DND-41 (cell line): Measurements from ENCODE around the gene ANKRD11.

Experiments
- ATAC-seq: fragments of 200-7000 bp; cut with Tn5 transposase; 3 replicates; pipeline ENCODE4 v1.9.1; 2021; ENCODE audit warnings: low read depth; ENCODE audit not compliant: insufficient read depth
- DNase-seq: peaks from one replicate; pipeline ENCODE4 v3.0.0-alpha.2; 2020
- H2AFZ ChIP-seq: 2 replicates; pipeline ENCODE4 v1.6.0; 2012; ENCODE audit warnings: low read depth, low read length
- H3K27ac ChIP-seq: 2 replicates; pipeline ENCODE4 v1.5.1; 2012; ENCODE audit warnings: low read length, inconsistent platforms
- H3K27me3 ChIP-seq: fragments of 200-600 bp; sonication (generic); 2 replicates; pipeline ENCODE4 v1.6.0; 2012; ENCODE audit warnings: low read length, mild to moderate bottlenecking, inconsistent platforms; ENCODE audit not compliant: insufficient read depth, poor library complexity
- H3K36me3 ChIP-seq: 2 replicates; pipeline ENCODE4 v1.5.1; 2012; ENCODE audit warnings: low read length, inconsistent platforms; ENCODE audit not compliant: insufficient read depth
- H3K4me1 ChIP-seq: 2 replicates; pipeline ENCODE4 v1.5.1; 2012; ENCODE audit warnings: mild to moderate bottlenecking, low read length; ENCODE audit not compliant: insufficient read depth
- H3K4me2 ChIP-seq: 2 replicates; pipeline ENCODE4 v1.6.0; 2012; ENCODE audit warnings: mild to moderate bottlenecking, moderate library complexity, low read length, inconsistent platforms; ENCODE audit not compliant: insufficient read depth
- H3K4me3 ChIP-seq, 2 experiments: fragments of 200-600 bp in 1 of 2; shearing (Covaris generic) in 1 of 2; 2 replicates each; pipeline ENCODE4 v1.5.1; 2012 to 2016; ENCODE audit warnings: inconsistent platforms in 2 of 2, low read length in 2 of 2, mild to moderate bottlenecking in 2 of 2, low read depth in 1 of 2, moderate library complexity in 1 of 2
- H3K79me2 ChIP-seq: 2 replicates; pipeline ENCODE4 v1.6.0; 2012; ENCODE audit warnings: low read length, inconsistent platforms; ENCODE audit not compliant: insufficient read depth
- H3K9ac ChIP-seq: 2 replicates; pipeline ENCODE4 v1.6.0; 2012; ENCODE audit warnings: low read depth, mild to moderate bottlenecking, inconsistent platforms, low read length, moderate library complexity
- H3K9me3 ChIP-seq: 2 replicates; pipeline ENCODE4 v1.5.1; 2012; ENCODE audit warnings: low read length, moderate library complexity, mild to moderate bottlenecking, inconsistent platforms; ENCODE audit not compliant: insufficient read depth, severe bottlenecking
- H4K20me1 ChIP-seq: 2 replicates; pipeline ENCODE4 v1.6.0; 2012; ENCODE audit warnings: low read length; ENCODE audit not compliant: insufficient read depth
- EZH2 ChIP-seq: IDR thresholded peaks from 3 replicates; pipeline ENCODE4 v1.6.1; 2012; ENCODE audit warnings: borderline replicate concordance, low read depth, mild to moderate bottlenecking, moderate library complexity, low read length, inconsistent platforms; ENCODE audit not compliant: severe bottlenecking
- TF ChIP-seq, protein P1 (sequence below): IDR thresholded peaks from 2 replicates; pipeline ENCODE4 v1.5.1; 2012; ENCODE audit warnings: borderline replicate concordance, low read length, moderate library complexity, mild to moderate bottlenecking; ENCODE audit not compliant: poor library complexity, severe bottlenecking; ENCODE audit errors: extremely low read depth

ANKRD11 gene

GRCh38 chr16:89233678-89234490 is 256.5 kb downstream of the ANKRD11 start:
- no peak overlapping the region for H2AFZ ChIP-seq
- no peak overlapping the region for H3K4me3 ChIP-seq
- H3K9me3 ChIP-seq, result no peaks in the 10 kb centered on the region
- no peak for ATAC-seq
- no peak for DNase-seq
- no peaks in the 10 kb centered on the region for H3K4me1 ChIP-seq
- no peak overlapping the region for H3K4me2 ChIP-seq
- H3K79me2 ChIP-seq, result 0 out of 2 replicates have a peak, but pooled peaks cover 3% of the 10 kb centered on the region
- no peaks in the 10 kb centered on the region for H3K27me3 ChIP-seq
- no peaks in the 10 kb centered on the region for H4K20me1 ChIP-seq
- TF ChIP-seq, protein P1, sequence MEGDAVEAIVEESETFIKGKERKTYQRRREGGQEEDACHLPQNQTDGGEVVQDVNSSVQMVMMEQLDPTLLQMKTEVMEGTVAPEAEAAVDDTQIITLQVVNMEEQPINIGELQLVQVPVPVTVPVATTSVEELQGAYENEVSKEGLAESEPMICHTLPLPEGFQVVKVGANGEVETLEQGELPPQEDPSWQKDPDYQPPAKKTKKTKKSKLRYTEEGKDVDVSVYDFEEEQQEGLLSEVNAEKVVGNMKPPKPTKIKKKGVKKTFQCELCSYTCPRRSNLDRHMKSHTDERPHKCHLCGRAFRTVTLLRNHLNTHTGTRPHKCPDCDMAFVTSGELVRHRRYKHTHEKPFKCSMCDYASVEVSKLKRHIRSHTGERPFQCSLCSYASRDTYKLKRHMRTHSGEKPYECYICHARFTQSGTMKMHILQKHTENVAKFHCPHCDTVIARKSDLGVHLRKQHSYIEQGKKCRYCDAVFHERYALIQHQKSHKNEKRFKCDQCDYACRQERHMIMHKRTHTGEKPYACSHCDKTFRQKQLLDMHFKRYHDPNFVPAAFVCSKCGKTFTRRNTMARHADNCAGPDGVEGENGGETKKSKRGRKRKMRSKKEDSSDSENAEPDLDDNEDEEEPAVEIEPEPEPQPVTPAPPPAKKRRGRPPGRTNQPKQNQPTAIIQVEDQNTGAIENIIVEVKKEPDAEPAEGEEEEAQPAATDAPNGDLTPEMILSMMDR, result no peak
- TF ChIP-seq EZH2, result no peak
- H3K27ac ChIP-seq, result no peak overlapping the region
- peaks cover 41% of the 10 kb centered on the region for H3K36me3 ChIP-seq
- no peak overlapping the region for H3K9ac ChIP-seq

- H3K4me2 ChIP-seq, result no peak overlapping the region
- no peak for DNase-seq
Observed at GRCh38 chr16:89232107-89232506, 258.3 kb downstream of the ANKRD11 start.

GRCh38 chr16:89230255-89230654 is 260.1 kb downstream of the ANKRD11 start:
- H3K4me1 ChIP-seq, result no peaks in the 10 kb centered on the region
- no peak overlapping the region for H3K4me3 ChIP-seq
- H3K36me3 ChIP-seq, result peaks cover 66% of the 10 kb centered on the region
- no peak overlapping the region for H3K4me2 ChIP-seq
- no peak overlapping the region for H3K27ac ChIP-seq
- no peaks in the 10 kb centered on the region for H4K20me1 ChIP-seq
- ATAC-seq, result no peak
- H3K9me3 ChIP-seq, result no peaks in the 10 kb centered on the region
- no peaks in the 10 kb centered on the region for H3K27me3 ChIP-seq
- no peak overlapping the region for H2AFZ ChIP-seq
- TF ChIP-seq, protein P1, result no peak
- no peak for TF ChIP-seq EZH2
- H3K79me2 ChIP-seq, result 0 out of 2 replicates have a peak, but pooled peaks cover 3% of the 10 kb centered on the region
- no peak for DNase-seq
- no peak overlapping the region for H3K9ac ChIP-seq

More at GRCh38 chr16:89232107-89232506, 258.3 kb downstream of the ANKRD11 start:
- H3K36me3 ChIP-seq, result peaks cover 59% of the 10 kb centered on the region
- TF ChIP-seq, protein P1, result no peak
- no peak for TF ChIP-seq EZH2
- no peak overlapping the region for H3K27ac ChIP-seq
- no peaks in the 10 kb centered on the region for H3K9me3 ChIP-seq
- no peak overlapping the region for H2AFZ ChIP-seq
- ATAC-seq, result no peak
- H3K27me3 ChIP-seq, result no peaks in the 10 kb centered on the region
- H3K9ac ChIP-seq, result no peak overlapping the region
- H3K4me1 ChIP-seq, result no peaks in the 10 kb centered on the region
- H3K4me3 ChIP-seq, result no peak overlapping the region
- no peaks in the 10 kb centered on the region for H4K20me1 ChIP-seq
- 0 out of 2 replicates have a peak, but pooled peaks cover 3% of the 10 kb centered on the region for H3K79me2 ChIP-seq

GRCh38 chr16:89224665-89225064 is 265.7 kb downstream of the ANKRD11 start:
- H3K79me2 ChIP-seq, result peaks cover 1% of the 10 kb centered on the region; the same call in 1 of the 2 replicates
- no peak overlapping the region for H3K4me3 ChIP-seq
- no peaks in the 10 kb centered on the region for H3K27me3 ChIP-seq
- H3K27ac ChIP-seq, result no peak overlapping the region
- H3K9ac ChIP-seq, result no peak overlapping the region
- no peaks in the 10 kb centered on the region for H4K20me1 ChIP-seq
- DNase-seq (no peak), ATAC-seq (no peak)
- H3K9me3 ChIP-seq, result no peaks in the 10 kb centered on the region
- TF ChIP-seq, protein P1, result no peak
- no peak for TF ChIP-seq EZH2
- no peak overlapping the region for H3K4me2 ChIP-seq
- no peaks in the 10 kb centered on the region for H3K4me1 ChIP-seq
- H3K36me3 ChIP-seq, result peaks cover 64% of the 10 kb centered on the region
- no peak overlapping the region for H2AFZ ChIP-seq
